Stimulated activated naive CD8-positive, alpha-beta T cell treated with anti-CD3 and anti-CD28 coated beads, Interleukin-15, Interleukin-2, amounts not matched to agents 100 ng/mL and 50 ng/mL, for 24 hours (primary cell): Measurements from ENCODE around the gene YEATS4.
"Not testable (repeated sequence)": the region's sequence is repeated elsewhere in the genome, so short reads cannot be mapped to it uniquely, and the experiment has no call there.

Source experiments
- H3K27ac Mint-ChIP-seq: one replicate; pipeline ENCODE4 v1.8.0; 2021; ENCODE audit warnings: mild to moderate bottlenecking, mixed read lengths
- H3K27me3 Mint-ChIP-seq: one replicate; pipeline ENCODE4 v1.8.0; 2021; ENCODE audit warnings: mixed read lengths
- H3K36me3 Mint-ChIP-seq: one replicate; pipeline ENCODE4 v1.8.0; 2021; ENCODE audit warnings: low read depth, mixed read lengths
- H3K4me1 Mint-ChIP-seq: one replicate; pipeline ENCODE4 v1.8.0; 2021; ENCODE audit warnings: low read depth, mixed read lengths
- H3K4me3 Mint-ChIP-seq: one replicate; pipeline ENCODE4 v1.8.0; 2021; ENCODE audit warnings: mild to moderate bottlenecking, mixed read lengths
- H3K9me3 Mint-ChIP-seq: one replicate; pipeline ENCODE4 v1.8.0; 2021; ENCODE audit warnings: mixed read lengths

Gene YEATS4

GRCh38 chr12:69359531-69360347 lies at the start of gene YEATS4:
YEATS4 (plus strand) TSS chr12:69359743; CDS start chr12:69359973, 230 bp downstream.
- H3K4me3 Mint-ChIP-seq = peak within 1 kb of the TSS; percentile 85
- peaks cover 26% of the 10 kb centered on the region for H3K36me3 Mint-ChIP-seq
- no peaks in the 10 kb centered on the region for H3K27me3 Mint-ChIP-seq
- no peaks in the 10 kb centered on the region for H3K9me3 Mint-ChIP-seq
- H3K4me1 Mint-ChIP-seq = peaks cover 43% of the 10 kb centered on the region
- peak within 1 kb of the TSS; percentile 96 for H3K27ac Mint-ChIP-seq

- H3K27ac Mint-ChIP-seq = no peak overlapping the region
- H3K9me3 Mint-ChIP-seq = peaks cover 12% of the 10 kb centered on the region
- H3K27me3 Mint-ChIP-seq = no peaks in the 10 kb centered on the region
- H3K36me3 Mint-ChIP-seq = no peaks in the 10 kb centered on the region
- no peaks in the 10 kb centered on the region for H3K4me1 Mint-ChIP-seq
- H3K4me3 Mint-ChIP-seq = no peak overlapping the region
These were observed 46.3 kb upstream of the YEATS4 start for GRCh38 chr12:69313209-69313608.

- H3K9me3 Mint-ChIP-seq = peaks cover 13% of the 10 kb centered on the region
- H3K27ac Mint-ChIP-seq, H3K4me3 Mint-ChIP-seq, H3K4me1 Mint-ChIP-seq, H3K27me3 Mint-ChIP-seq, H3K36me3 Mint-ChIP-seq: not testable (repeated sequence)
These were observed 42.8 kb upstream of the YEATS4 start for GRCh38 chr12:69316784-69317183.

- H3K9me3 Mint-ChIP-seq = peaks cover 13% of the 10 kb centered on the region
- not testable (repeated sequence) for H3K27ac Mint-ChIP-seq, H3K4me1 Mint-ChIP-seq, H3K36me3 Mint-ChIP-seq, H3K4me3 Mint-ChIP-seq, H3K27me3 Mint-ChIP-seq
These were observed 42.3 kb upstream of the YEATS4 start for GRCh38 chr12:69317233-69317632.

GRCh38 chr12:69318225-69318624 lies 41.3 kb upstream of the YEATS4 start:
- H3K36me3 Mint-ChIP-seq = no peaks in the 10 kb centered on the region
- H3K27me3 Mint-ChIP-seq = peaks cover 9% of the 10 kb centered on the region
- no peaks in the 10 kb centered on the region for H3K4me1 Mint-ChIP-seq
- H3K9me3 Mint-ChIP-seq = peaks cover 13% of the 10 kb centered on the region
- no peak overlapping the region for H3K4me3 Mint-ChIP-seq
- no peak overlapping the region for H3K27ac Mint-ChIP-seq

GRCh38 chr12:69321351-69321750 lies 38.2 kb upstream of the YEATS4 start:
- Mint-ChIP-seq H3K4me3 (no peak overlapping the region), H3K27me3 (peaks cover 9% of the 10 kb centered on the region), H3K4me1 (peaks cover 9% of the 10 kb centered on the region), H3K9me3 (peaks cover 7% of the 10 kb centered on the region), H3K27ac (no peak overlapping the region), H3K36me3 (no peaks in the 10 kb centered on the region)

GRCh38 chr12:69324797-69325466 lies 34.6 kb upstream of the YEATS4 start:
- Mint-ChIP-seq H3K36me3 (no peaks in the 10 kb centered on the region), H3K27me3 (peaks cover 9% of the 10 kb centered on the region), H3K4me1 (peaks cover 28% of the 10 kb centered on the region), H3K9me3 (no peaks in the 10 kb centered on the region), H3K4me3 (no peak overlapping the region), H3K27ac (no peak overlapping the region)

GRCh38 chr12:69328426-69328825 lies 31.1 kb upstream of the YEATS4 start:
- peaks cover 52% of the 10 kb centered on the region for H3K4me1 Mint-ChIP-seq

GRCh38 chr12:69329669-69330428 lies 29.7 kb upstream of the YEATS4 start:
- peak overlapping the region; percentile 86 for H3K27ac Mint-ChIP-seq
- H3K4me3 Mint-ChIP-seq = peak overlapping the region; percentile 86
- H3K36me3 Mint-ChIP-seq = no peaks in the 10 kb centered on the region
- H3K27me3 Mint-ChIP-seq = no peaks in the 10 kb centered on the region
- peaks cover 57% of the 10 kb centered on the region for H3K4me1 Mint-ChIP-seq
- H3K9me3 Mint-ChIP-seq = no peaks in the 10 kb centered on the region

More at GRCh38 chr12:69328426-69328825, 31.1 kb upstream of the YEATS4 start:
- Mint-ChIP-seq H3K36me3 (no peaks in the 10 kb centered on the region), H3K9me3 (no peaks in the 10 kb centered on the region), H3K27me3 (no peaks in the 10 kb centered on the region), H3K4me3 (no peak overlapping the region), H3K27ac (peak overlapping the region; percentile 36)

- Mint-ChIP-seq H3K4me3 (peak overlapping the region; percentile 86), H3K4me1 (peaks cover 50% of the 10 kb centered on the region), H3K9me3 (no peaks in the 10 kb centered on the region), H3K36me3 (no peaks in the 10 kb centered on the region), H3K27ac (peak overlapping the region; percentile 86), H3K27me3 (no peaks in the 10 kb centered on the region)
These were observed 28.8 kb upstream of the YEATS4 start for GRCh38 chr12:69330475-69331473.

GRCh38 chr12:69331519-69331908 lies 28.0 kb upstream of the YEATS4 start:
- H3K36me3 Mint-ChIP-seq = no peaks in the 10 kb centered on the region
- H3K4me1 Mint-ChIP-seq = peaks cover 50% of the 10 kb centered on the region
- no peaks in the 10 kb centered on the region for H3K27me3 Mint-ChIP-seq

GRCh38 chr12:69331909-69332684 lies 27.4 kb upstream of the YEATS4 start:
- peak overlapping the region; percentile 86 for H3K4me3 Mint-ChIP-seq
- peaks cover 53% of the 10 kb centered on the region for H3K4me1 Mint-ChIP-seq

More at GRCh38 chr12:69331519-69331908, 28.0 kb upstream of the YEATS4 start:
- no peaks in the 10 kb centered on the region for H3K9me3 Mint-ChIP-seq
- peak overlapping the region; percentile 86 for H3K4me3 Mint-ChIP-seq
- peak overlapping the region; percentile 86 for H3K27ac Mint-ChIP-seq

GRCh38 chr12:69332815-69333358 lies 26.7 kb upstream of the YEATS4 start:
- Mint-ChIP-seq H3K9me3 (no peaks in the 10 kb centered on the region), H3K27me3 (no peaks in the 10 kb centered on the region), H3K4me3 (peak overlapping the region; percentile 7), H3K27ac (no peak overlapping the region), H3K36me3 (no peaks in the 10 kb centered on the region), H3K4me1 (peaks cover 54% of the 10 kb centered on the region)

More at GRCh38 chr12:69331909-69332684, 27.4 kb upstream of the YEATS4 start:
- Mint-ChIP-seq H3K9me3 (no peaks in the 10 kb centered on the region), H3K27me3 (no peaks in the 10 kb centered on the region), H3K36me3 (no peaks in the 10 kb centered on the region), H3K27ac (peak overlapping the region; percentile 46)
